K562 (cell line): ENCODE measurements around the gene ATP8B4. TPM values are rescaled to one million over a fixed set of nuclear protein-coding genes. Genes with fewer than 3 reads are reported as not detected.

Experiments
- ATAC-seq: fragments of 200-7000 bp; cut with Tn5 transposase; 3 replicates; pipeline ENCODE4 v1.9.1; 2020; ENCODE audit warnings: moderate library complexity
- BruUV-seq: library from RNA; stranded (reverse); fragments of 400-500 nt; replicated peaks from 2 replicates; lab custom pipeline; 2021; lab: Mats Ljungman, UMichigan
- CTCF ChIA-PET: fragments of 300-600 bp; formaldehyde crosslinking; extraction: SDS; loops from one replicate; lab custom pipeline; 2021; ENCODE audit warnings: low intra/inter-chr PET ratio; lab: Yijun Ruan, JAX
- POLR2A ChIA-PET: fragments of 300-600, 350-650 bp; sonication (Branson Sonifier 250); formaldehyde crosslinking; extraction: SDS; loops from one replicate; lab custom pipeline; 2021; ENCODE audit warnings: antibody characterized with exemption, inconsistent platforms; lab: Yijun Ruan, JAX
- DNase-seq, 4 experiments: peaks; one replicate each; pipeline versions ENCODE4 v3.0.0 to v3.0.0-alpha.2; 2011 to 2018; ENCODE audit warnings: low spot score in 3 of 4, mixed read lengths in 3 of 4; ENCODE audit errors: extremely low read depth in 1 of 4
- FAIRE-seq: peaks from 2 replicates; lab custom pipeline; 2011; peaks lifted over from hg19 to GRCh38; lab: Jason Lieb, UNC
- H2AFZ ChIP-seq: 2 replicates; pipeline ENCODE4 v1.6.0; 2011; ENCODE audit warnings: low read depth, low read length, control low read depth, inconsistent platforms
- H3K27ac ChIP-seq: fragments of 200-600 bp; 3 replicates; pipeline ENCODE4 v1.8.0; 2011; ENCODE audit warnings: low read depth, mild to moderate bottlenecking, control low read depth, inconsistent platforms, low read length, moderate library complexity, mixed read lengths; ENCODE audit errors: extremely low read depth
- H3K27me3 ChIP-seq, 2 experiments: fragments of 300-600 bp in 1 of 2; 2 replicates in 1 of 2; 3 replicates in 1 of 2; pipeline versions ENCODE4 v1.6.0 to v1.8.0; 2011; ENCODE audit warnings: inconsistent platforms in 2 of 2, low read length in 2 of 2, mild to moderate bottlenecking in 1 of 2, mixed read lengths in 1 of 2, moderate library complexity in 1 of 2; ENCODE audit not compliant: control insufficient read depth in 2 of 2, insufficient read depth in 2 of 2
- H3K36me3 ChIP-seq: fragments of 300-600 bp; 3 replicates; pipeline ENCODE4 v1.8.0; 2011; ENCODE audit warnings: mild to moderate bottlenecking, low read length, inconsistent platforms; ENCODE audit not compliant: control insufficient read depth, insufficient read depth
- H3K4me1 ChIP-seq, 2 experiments: fragments of 200-600 bp in 1 of 2; replicated peaks in 1 of 2; 2 replicates in 1 of 2; 3 replicates in 1 of 2; pipeline versions ENCODE4 v1.5.1 to v1.8.0; 2011; ENCODE audit warnings: inconsistent platforms in 2 of 2, low read length in 2 of 2, mild to moderate bottlenecking in 1 of 2, mixed read lengths in 1 of 2, moderate library complexity in 1 of 2; ENCODE audit not compliant: control insufficient read depth in 2 of 2, insufficient read depth in 2 of 2
- H3K4me2 ChIP-seq: 2 replicates; pipeline ENCODE4 v1.6.1; 2011; ENCODE audit warnings: low read length, control low read depth, inconsistent platforms, mixed read lengths; ENCODE audit not compliant: insufficient read depth
- H3K4me3 ChIP-seq: fragments of 200-600 bp; sonication (generic), shearing (Covaris generic); 2 replicates; pipeline ENCODE4 v1.5.1; 2016; ENCODE audit warnings: control low read depth, inconsistent platforms
- H3K79me2 ChIP-seq: fragments of 200-600 bp; 3 replicates; pipeline ENCODE4 v1.8.0; 2011; ENCODE audit warnings: low read length, inconsistent platforms; ENCODE audit not compliant: control insufficient read depth, insufficient read depth
- H3K9ac ChIP-seq, 2 experiments: 2 replicates each; pipeline versions ENCODE4 v1.6.0 to v1.6.1; 2011; ENCODE audit warnings: low read depth in 2 of 2, low read length in 2 of 2, control low read depth in 1 of 2, inconsistent platforms in 1 of 2, mild to moderate bottlenecking in 1 of 2, mixed read lengths in 1 of 2; ENCODE audit not compliant: insufficient read depth in 1 of 2
- H3K9me1 ChIP-seq: one replicate; pipeline ENCODE4 v1.6.0; 2011; ENCODE audit warnings: inconsistent platforms, mild to moderate bottlenecking, low read length, moderate library complexity; ENCODE audit not compliant: control insufficient read depth, insufficient read depth
- H3K9me3 ChIP-seq: replicated peaks from 2 replicates; pipeline ENCODE4 v1.5.1; 2011; ENCODE audit warnings: low read depth, low read length, inconsistent platforms; ENCODE audit not compliant: control insufficient read depth, insufficient read depth
- H4K20me1 ChIP-seq: replicated peaks from 2 replicates; pipeline ENCODE4 v1.6.1; 2011; ENCODE audit warnings: low read length, inconsistent platforms, mixed read lengths; ENCODE audit not compliant: control insufficient read depth, insufficient read depth
- BDP1 ChIP-seq: IDR thresholded peaks from 3 replicates; pipeline ENCODE4 v1.6.1; 2011; ENCODE audit not compliant: insufficient read length, insufficient read depth
- BRD4 ChIP-seq: fragments of 200-600 bp; sonication (generic); IDR thresholded peaks from 2 replicates; pipeline ENCODE4 v1.6.1; 2017; ENCODE audit warnings: inconsistent platforms
- CCAR2 ChIP-seq: fragments of 200-400 bp; formaldehyde crosslinking; IDR thresholded peaks from 2 replicates; pipeline ENCODE4 v1.6.1; 2017; ENCODE audit warnings: mild to moderate bottlenecking, low read depth, low read length
- KHSRP ChIP-seq: fragments of 450-650 bp; IDR thresholded peaks from 2 replicates; pipeline ENCODE4 v1.6.1; 2017
- MTA1 ChIP-seq: fragments of 450-650 bp; IDR thresholded peaks from 2 replicates; pipeline ENCODE4 v1.6.1; 2017; ENCODE audit warnings: borderline replicate concordance
- MYNN ChIP-seq, 2 experiments: sonication (generic); formaldehyde crosslinking in 1 of 2; IDR thresholded peaks; 2 replicates each; pipeline versions ENCODE4 v1.5.0 to v1.6.1; 2016 to 2020; ENCODE audit warnings: antibody characterized with exemption in 1 of 2, missing genetic modification reagents in 1 of 2
- PBX2 ChIP-seq, 2 experiments: IDR thresholded peaks in 1 of 2; conservative IDR thresholded peaks in 1 of 2; 2 replicates each; pipeline ENCODE4 v1.6.1; 2016; ENCODE audit warnings: low read depth in 2 of 2, mild to moderate bottlenecking in 1 of 2, missing compliant biosample characterization in 1 of 2, missing genetic modification characterization in 1 of 2, moderate library complexity in 1 of 2
- SMAD2 ChIP-seq: fragments of 150-350 bp; IDR thresholded peaks from 2 replicates; pipeline ENCODE4 v1.6.1; 2014; ENCODE audit warnings: low read depth, mild to moderate bottlenecking, low read length
- SMAD4 ChIP-seq: fragments of 250-450 bp; sonication (Bioruptor Pico); conservative IDR thresholded peaks from 2 replicates; pipeline ENCODE4 v1.8.0; 2021; ENCODE audit warnings: inconsistent platforms, mild to moderate bottlenecking, moderate library complexity
- TSHZ1 ChIP-seq: fragments of 250-450 bp; sonication (Bioruptor Pico); IDR thresholded peaks from 2 replicates; pipeline ENCODE4 v1.4.0; 2020; ENCODE audit warnings: mild to moderate bottlenecking, moderate library complexity
- WHSC1 ChIP-seq: IDR thresholded peaks from one replicate; pipeline ENCODE4 v1.6.1; 2012; ENCODE audit warnings: low read length, control low read depth, inconsistent platforms
- WGBS: fragments of 100-300 bp; shearing (Covaris generic); methylation state at CpG from one replicate; pipeline ENCODE4 v1.1.6; 2016; ENCODE audit warnings: low coverage, mixed read lengths; ENCODE audit not compliant: insufficient coverage; ENCODE audit errors: missing lambda C conversion rate; 5-methylcytosine and 5-hydroxymethylcytosine counted together
- in situ Hi-C: fragments of 300-500 bp; cut with MboI; formaldehyde crosslinking; loops from 4 replicates; pipeline ENCODE4 v1.15.0; 2018; ENCODE audit warnings: inconsistent platforms, mixed read lengths
- intact Hi-C: fragments of 100-400 bp; cut with micrococcal nuclease; formaldehyde crosslinking; loops from 2 replicates; pipeline ENCODE4 v1.14.2; 2022
- polyA plus RNA-seq, 8 experiments: library from polyadenylated mRNA; depleted of rRNA in 4 of 8; stranded (reverse) in 5 of 8; unstranded in 3 of 8; fragments of >200 nt; fragmentation: Nextera tagmentation in 2 of 8; fragmentation: Illumina TruSeq in 1 of 8; extraction: Ambion mirVana in 2 of 8; extraction: Trizol in 1 of 8; gene quantifications; 2 replicates each; pipeline versions ENCODE4 v1.2.1 to v1.2.3, GENCODE V29; 2011 to 2014; ENCODE audit warnings: inconsistent platforms in 1 of 8, missing spikeins in 1 of 8
- total RNA-seq, 7 experiments: library from RNA; depleted of rRNA in 6 of 7; stranded (reverse); fragments of >200 nt in 6 of 7; fragmentation: Illumina TruSeq in 2 of 7; extraction: Trizol in 2 of 7; gene quantifications; 2 replicates each; pipeline versions ENCODE4 v1.2.1 to v1.2.3, GENCODE V29; 2011 to 2021; ENCODE audit warnings: low replicate concordance in 1 of 7

ATP8B4 gene
- total and polyA plus RNA-seq, 9 of the 15 experiments (the other 6 are each of a cell fraction or from before 2014, with no cell fraction given) = 0.14 to 2.5 (median 0.44) TPM

GRCh38 chr15:49883121-49883520 is 235.9 kb downstream of the ATP8B4 start:
- Histone ChIP-seq H2AFZ (no peak overlapping the region), H3K4me2 (no peak overlapping the region), H3K4me3 (no peak overlapping the region), H3K36me3 (no peaks in the 10 kb centered on the region), H3K27ac (no peak overlapping the region), H3K4me1 (no peaks in the 10 kb centered on the region), H3K9ac (no peak overlapping the region), H3K79me2 (no peaks in the 10 kb centered on the region), H3K9me1 (no peaks in the 10 kb centered on the region)
- in situ Hi-C loops (loop anchor here (25.0 kb wide), 1 partner anchor 429 kb away; no protein-coding TSS in a partner anchor), intact Hi-C loops (no loop called here)
- ChIA-PET CTCF (no interaction called here), POLR2A (no interaction called here)
- DNase-seq (no peak), ATAC-seq (no peak)
- no TSS peak for BruUV-seq
- 0% methylated on average over 4 of the region's 4 CpGs for WGBS
- TF ChIP-seq KHSRP (no peak), BRD4 (no peak), TSHZ1 (CRISPR knock-in tag) (no peak), CCAR2 (no peak), PBX2 (CRISPR knock-in tag; IDR thresholded peaks at IDR 0.05; ENCODE audit: low read depth) (no peak), PBX2 (tag; conservative IDR thresholded peaks at IDR 0.05; ENCODE audit: low read depth) (no peak), SMAD4 (no peak), WHSC1 (no peak), SMAD2 (no peak), MYNN (IDR thresholded peaks at IDR 0.05) (no peak), MYNN (CRISPR knock-in tag; IDR thresholded peaks at IDR 0.05) (no peak), BDP1 (no peak), MTA1 (no peak)
- TF ChIP-seq, all 486 proteins: peak for 0
- Histone ChIP-seq H3K9me3 (no peaks in the 10 kb centered on the region), H4K20me1 (no peaks in the 10 kb centered on the region), H3K27me3 (no peaks in the 10 kb centered on the region)
- FAIRE-seq = no peak
